Measurements from ENCODE around the gene MEOX2. TPM values are rescaled to one million over a fixed set of nuclear protein-coding genes. Genes with fewer than 3 reads are reported as not detected.

MEOX2 gene
- total RNA-seq, 4 donors from 2014 or later = 0.51 to 16.9 (median 5.7) TPM

DNA sequence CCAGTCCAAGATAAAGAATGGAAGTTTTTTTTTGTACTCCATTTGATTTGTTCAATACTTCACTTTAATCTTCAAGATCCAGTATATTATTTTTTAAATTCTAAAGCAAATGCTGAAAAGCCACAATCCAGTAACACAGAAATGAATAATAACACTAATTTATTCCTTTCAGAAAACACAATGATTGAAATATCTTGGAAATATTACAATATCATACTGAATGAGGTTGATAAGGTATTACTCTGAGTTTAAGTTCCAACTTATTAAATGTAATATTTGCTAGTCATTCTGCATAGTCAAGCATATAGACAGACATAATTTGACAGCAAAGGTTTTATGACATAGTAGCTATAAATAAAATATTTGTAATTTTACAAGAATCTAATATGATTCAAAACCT is 4.4 kb downstream of the MEOX2 start:
- H3K4me1 ChIP-seq = no peaks in the 10 kb centered on the region
- H3K4me3 ChIP-seq = no peak overlapping the region
- intact Hi-C loops (cut with DNase I; ENCODE audit: low total_unique reads) = no loop called here
- TF ChIP-seq, protein P1, sequence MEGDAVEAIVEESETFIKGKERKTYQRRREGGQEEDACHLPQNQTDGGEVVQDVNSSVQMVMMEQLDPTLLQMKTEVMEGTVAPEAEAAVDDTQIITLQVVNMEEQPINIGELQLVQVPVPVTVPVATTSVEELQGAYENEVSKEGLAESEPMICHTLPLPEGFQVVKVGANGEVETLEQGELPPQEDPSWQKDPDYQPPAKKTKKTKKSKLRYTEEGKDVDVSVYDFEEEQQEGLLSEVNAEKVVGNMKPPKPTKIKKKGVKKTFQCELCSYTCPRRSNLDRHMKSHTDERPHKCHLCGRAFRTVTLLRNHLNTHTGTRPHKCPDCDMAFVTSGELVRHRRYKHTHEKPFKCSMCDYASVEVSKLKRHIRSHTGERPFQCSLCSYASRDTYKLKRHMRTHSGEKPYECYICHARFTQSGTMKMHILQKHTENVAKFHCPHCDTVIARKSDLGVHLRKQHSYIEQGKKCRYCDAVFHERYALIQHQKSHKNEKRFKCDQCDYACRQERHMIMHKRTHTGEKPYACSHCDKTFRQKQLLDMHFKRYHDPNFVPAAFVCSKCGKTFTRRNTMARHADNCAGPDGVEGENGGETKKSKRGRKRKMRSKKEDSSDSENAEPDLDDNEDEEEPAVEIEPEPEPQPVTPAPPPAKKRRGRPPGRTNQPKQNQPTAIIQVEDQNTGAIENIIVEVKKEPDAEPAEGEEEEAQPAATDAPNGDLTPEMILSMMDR (IDR thresholded peaks at IDR 0.05) = no peak
- no peak for TF ChIP-seq POLR2A (IDR thresholded peaks at IDR 0.05)
- H3K27me3 ChIP-seq = peaks cover 0 to 18% of the 10 kb centered on the region in 2 donors
- H3K27ac ChIP-seq = peak overlapping the region in 1 of 2 donors; percentile 86
- H3K36me3 ChIP-seq = no peaks in the 10 kb centered on the region
- no peak for DNase-seq
- no peaks in the 10 kb centered on the region for H3K9me3 ChIP-seq

DNA sequence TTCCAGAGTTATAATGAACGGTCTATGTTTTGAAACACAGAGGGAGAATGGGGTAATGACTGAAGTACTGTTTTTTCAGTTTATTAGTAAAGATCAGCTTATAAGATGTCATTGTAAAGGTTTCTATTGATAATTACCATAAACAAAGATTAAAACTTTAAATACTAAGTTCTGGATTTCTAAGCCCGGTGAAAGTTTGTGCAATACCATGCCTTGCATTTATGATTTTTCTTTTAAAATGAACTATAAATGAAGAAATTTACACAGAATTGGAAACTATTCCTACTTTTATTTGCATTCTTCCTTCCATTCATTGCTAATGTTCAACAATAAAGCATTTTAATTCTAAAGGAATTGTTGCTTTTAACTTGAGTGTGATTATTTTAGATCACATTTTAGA is 4.9 kb downstream of the MEOX2 start:
- no peak overlapping the region for H3K4me3 ChIP-seq
- TF ChIP-seq, protein P1 (IDR thresholded peaks at IDR 0.05) = no peak
- TF ChIP-seq POLR2A (IDR thresholded peaks at IDR 0.05) = no peak

DNA sequence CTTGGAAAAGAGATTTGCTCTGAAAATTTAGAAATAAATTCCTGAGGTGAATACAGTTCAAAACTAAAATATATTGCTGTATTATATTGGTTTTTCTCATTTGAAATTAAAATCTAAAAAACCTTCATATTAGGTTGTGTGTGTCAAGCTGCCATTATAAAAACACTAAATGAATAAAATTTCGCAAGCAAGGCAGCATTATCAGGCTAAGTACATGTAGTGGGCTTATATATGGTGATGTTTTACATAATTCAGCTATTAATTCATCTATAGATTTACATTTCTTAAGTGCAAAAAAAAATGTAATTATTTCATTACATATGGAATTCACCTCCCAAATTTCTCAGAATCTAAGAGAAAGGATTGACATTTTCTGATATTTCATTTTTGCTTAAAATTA is 5.3 kb downstream of the MEOX2 start:
- TF ChIP-seq, protein P1 (IDR thresholded peaks at IDR 0.05) = no peak
- no peak for TF ChIP-seq POLR2A (IDR thresholded peaks at IDR 0.05)
- no peak for DNase-seq
- H3K4me3 ChIP-seq = no peak overlapping the region
- no peaks in the 10 kb centered on the region for H3K9me3 ChIP-seq
- no peak overlapping the region for H3K27ac ChIP-seq
- peaks cover 0 to 9% of the 10 kb centered on the region in 2 donors for H3K27me3 ChIP-seq
- intact Hi-C loops (cut with DNase I; ENCODE audit: low total_unique reads) = no loop called here
- no peaks in the 10 kb centered on the region for H3K36me3 ChIP-seq
- H3K4me1 ChIP-seq = no peaks in the 10 kb centered on the region

More for the DNA sequence above, 4.9 kb downstream of the MEOX2 start:
- DNase-seq = no peak
- H3K9me3 ChIP-seq = no peaks in the 10 kb centered on the region
- intact Hi-C loops (cut with DNase I; ENCODE audit: low total_unique reads) = no loop called here
- H3K36me3 ChIP-seq = no peaks in the 10 kb centered on the region
- no peak overlapping the region for H3K27ac ChIP-seq
- H3K27me3 ChIP-seq = peaks cover 0 to 13% of the 10 kb centered on the region in 2 donors
- no peaks in the 10 kb centered on the region for H3K4me1 ChIP-seq

DNA sequence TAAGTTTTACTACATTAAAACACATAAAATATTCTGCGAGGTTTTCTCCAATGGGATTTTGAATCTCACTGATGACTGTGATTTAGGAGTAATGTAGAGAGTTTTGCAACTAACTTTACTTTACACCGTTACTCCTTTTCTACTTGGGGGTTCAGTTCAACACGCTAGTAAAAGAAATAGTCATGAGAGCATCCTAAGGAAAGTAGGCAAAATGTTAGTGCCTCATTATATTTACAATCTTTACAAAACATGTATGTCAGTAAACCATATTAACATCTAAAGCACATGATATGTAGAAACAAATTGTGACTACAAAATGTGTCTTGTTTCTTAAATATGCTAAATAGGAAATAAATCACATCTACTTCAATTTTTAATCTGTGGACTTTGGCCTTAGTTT is 6.0 kb downstream of the MEOX2 start:
- peaks cover 0 to 7% of the 10 kb centered on the region in 2 donors for H3K27me3 ChIP-seq
- H3K4me1 ChIP-seq = no peaks in the 10 kb centered on the region
- TF ChIP-seq POLR2A (IDR thresholded peaks at IDR 0.05) = no peak
- TF ChIP-seq, protein P1 (IDR thresholded peaks at IDR 0.05) = no peak
- H3K36me3 ChIP-seq = no peaks in the 10 kb centered on the region
- no peak for DNase-seq
- intact Hi-C loops (cut with DNase I; ENCODE audit: low total_unique reads) = no loop called here
- no peak overlapping the region for H3K27ac ChIP-seq
- no peaks in the 10 kb centered on the region for H3K9me3 ChIP-seq
- no peak overlapping the region for H3K4me3 ChIP-seq

DNA sequence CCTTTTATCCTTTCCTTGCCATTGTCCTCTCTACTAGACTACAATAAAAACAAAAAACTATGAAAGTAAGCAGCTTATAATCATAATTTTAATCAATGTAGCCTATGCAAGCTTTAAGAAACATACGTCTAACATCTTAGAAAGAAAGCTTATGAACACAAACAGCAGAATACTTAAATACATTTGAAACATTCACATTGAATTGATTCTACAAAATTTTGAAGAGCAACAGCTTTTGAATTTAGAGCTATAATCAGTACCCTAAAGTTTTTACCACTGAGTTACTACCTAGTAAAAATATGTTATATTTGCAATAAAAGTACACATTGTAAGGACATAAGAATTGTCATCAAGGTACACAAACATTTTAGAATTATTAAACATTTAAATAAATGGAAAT is 7.2 kb downstream of the MEOX2 start:
- no peaks in the 10 kb centered on the region for H3K4me1 ChIP-seq
- intact Hi-C loops (cut with DNase I; ENCODE audit: low total_unique reads) = no loop called here
- DNase-seq = no peak
- no peaks in the 10 kb centered on the region for H3K36me3 ChIP-seq
- no peaks in the 10 kb centered on the region for H3K9me3 ChIP-seq
- H3K27ac ChIP-seq = no peak overlapping the region
- no peak for TF ChIP-seq POLR2A (IDR thresholded peaks at IDR 0.05)
- TF ChIP-seq, protein P1 (IDR thresholded peaks at IDR 0.05) = no peak
- no peak overlapping the region for H3K4me3 ChIP-seq
- H3K27me3 ChIP-seq = peaks cover 0 to under 1% of the 10 kb centered on the region in 2 donors

All from uterus (tissue), 4 donors.